GM12892 (cell line): Measurements from ENCODE around the gene SERPINI1.
"Not testable (repeated sequence)": the region's sequence is repeated elsewhere in the genome, so short reads cannot be mapped to it uniquely, and the experiment has no call there.

Experiments
- POLR2A ChIP-seq: IDR thresholded peaks from 2 replicates; pipeline ENCODE4 v1.6.1; 2011; ENCODE audit warnings: low read depth, low read length, control low read depth
- POLR2AphosphoS5 ChIP-seq: IDR thresholded peaks from 2 replicates; pipeline ENCODE4 v1.6.1; 2011; ENCODE audit warnings: low read depth, low read length, control low read depth

DNA sequence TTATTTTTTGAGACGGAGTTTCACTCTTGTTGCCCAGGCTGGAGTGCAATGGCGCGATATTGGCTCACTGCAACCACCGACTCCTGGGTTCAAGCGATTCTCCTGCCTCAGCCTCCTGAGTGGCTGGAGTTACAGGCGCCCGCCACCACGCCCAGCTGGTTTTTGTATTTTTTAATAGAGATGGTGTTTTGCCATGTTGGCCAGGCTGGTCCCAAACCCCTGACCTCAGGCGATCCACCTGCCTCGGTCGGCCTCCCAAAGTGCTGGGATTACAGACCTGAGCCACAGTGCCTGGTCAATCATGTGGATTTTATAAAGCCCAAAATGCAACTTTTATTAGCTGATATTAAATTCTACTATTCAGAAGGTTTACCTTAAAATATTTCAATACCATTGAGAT lies 92.1 kb downstream of the SERPINI1 start:
- TF ChIP-seq POLR2AphosphoS5, POLR2A: not testable (repeated sequence)
